Loucy (cell line): ENCODE measurements around the gene TBC1D1.

Source experiments
- H2AFZ ChIP-seq: fragments of 200-600 bp; sonication (generic); 2 replicates; pipeline ENCODE4 v1.6.0; 2016; ENCODE audit warnings: antibody characterized with exemption, mild to moderate bottlenecking, low read length, moderate library complexity
- H3F3A ChIP-seq: fragments of 200-600 bp; 2 replicates; pipeline ENCODE4 v1.6.0; 2016; ENCODE audit warnings: antibody characterized with exemption, low read depth, mild to moderate bottlenecking
- H3K27me3 ChIP-seq: fragments of 200-600 bp; sonication (generic); 2 replicates; pipeline ENCODE4 v1.6.1; 2014; ENCODE audit warnings: low read length, mild to moderate bottlenecking; ENCODE audit not compliant: insufficient read depth, poor library complexity, severe bottlenecking
- H3K36me3 ChIP-seq: fragments of 200-600 bp; sonication (generic); 2 replicates; pipeline ENCODE4 v1.6.1; 2016; ENCODE audit warnings: low read length; ENCODE audit not compliant: insufficient read depth
- H3K4me1 ChIP-seq: fragments of 200-600 bp; sonication (generic); 2 replicates; pipeline ENCODE4 v1.5.1; 2014; ENCODE audit warnings: low read length, mild to moderate bottlenecking; ENCODE audit not compliant: insufficient read depth, poor library complexity, severe bottlenecking
- H3K4me2 ChIP-seq: fragments of 200-600 bp; sonication (generic); 2 replicates; pipeline ENCODE4 v1.6.0; 2014; ENCODE audit warnings: antibody characterized with exemption, low read length, low read depth, mild to moderate bottlenecking; ENCODE audit not compliant: poor library complexity, severe bottlenecking
- H3K4me3 ChIP-seq: fragments of 200-600 bp; sonication (generic); 2 replicates; pipeline ENCODE4 v1.5.1; 2014; ENCODE audit warnings: low read length, mild to moderate bottlenecking, mixed read lengths; ENCODE audit not compliant: poor library complexity, severe bottlenecking
- H3K79me2 ChIP-seq: fragments of 200-600 bp; sonication (generic); 2 replicates; pipeline ENCODE4 v1.6.1; 2014; ENCODE audit warnings: low read length; ENCODE audit not compliant: insufficient read depth
- H3K9ac ChIP-seq: fragments of 200-600 bp; sonication (generic); 2 replicates; pipeline ENCODE4 v1.6.0; 2014; ENCODE audit warnings: mild to moderate bottlenecking, low read depth, low read length, moderate library complexity; ENCODE audit not compliant: poor library complexity, severe bottlenecking
- H3K9me2 ChIP-seq: fragments of 200-600 bp; sonication (generic); replicated peaks from 2 replicates; pipeline ENCODE4 v1.6.1; 2016; ENCODE audit warnings: low read depth, low read length, mixed read lengths
- H3K9me3 ChIP-seq: fragments of 200-600 bp; sonication (generic); 2 replicates; pipeline ENCODE4 v1.6.1; 2014; ENCODE audit warnings: mild to moderate bottlenecking, antibody characterized with exemption, low read length, low read depth; ENCODE audit not compliant: insufficient read depth
- H4K20me1 ChIP-seq: fragments of 200-600 bp; sonication (generic); 2 replicates; pipeline ENCODE4 v1.6.0; 2014; ENCODE audit warnings: antibody characterized with exemption, low read length, mild to moderate bottlenecking; ENCODE audit not compliant: insufficient read depth, poor library complexity, severe bottlenecking
- EZH2phosphoT487 ChIP-seq: fragments of 200-600 bp; IDR thresholded peaks from 2 replicates; pipeline ENCODE4 v1.6.1; 2018; ENCODE audit warnings: antibody characterized with exemption, mild to moderate bottlenecking, moderate library complexity, borderline replicate concordance
- TF ChIP-seq, protein P1 (sequence below): fragments of 200-600 bp; sonication (generic); conservative IDR thresholded peaks from 2 replicates; pipeline ENCODE4 v1.5.1; 2014; ENCODE audit warnings: mild to moderate bottlenecking, antibody characterized with exemption, low read length

Gene TBC1D1

GRCh38 chr4:38025665-38026064 is 134.8 kb downstream of the TBC1D1 start:
- no peaks in the 10 kb centered on the region for H4K20me1 ChIP-seq
- peaks cover 58% of the 10 kb centered on the region; the same call in 1 of the 2 replicates for H3K36me3 ChIP-seq
- no peaks in the 10 kb centered on the region for H3F3A ChIP-seq
- H2AFZ ChIP-seq, result no peak overlapping the region
- no peaks in the 10 kb centered on the region for H3K9me2 ChIP-seq
- H3K4me1 ChIP-seq, result no peaks in the 10 kb centered on the region
- no peaks in the 10 kb centered on the region for H3K27me3 ChIP-seq
- no peak overlapping the region for H3K9ac ChIP-seq
- no peaks in the 10 kb centered on the region for H3K9me3 ChIP-seq
- TF ChIP-seq, protein P1, sequence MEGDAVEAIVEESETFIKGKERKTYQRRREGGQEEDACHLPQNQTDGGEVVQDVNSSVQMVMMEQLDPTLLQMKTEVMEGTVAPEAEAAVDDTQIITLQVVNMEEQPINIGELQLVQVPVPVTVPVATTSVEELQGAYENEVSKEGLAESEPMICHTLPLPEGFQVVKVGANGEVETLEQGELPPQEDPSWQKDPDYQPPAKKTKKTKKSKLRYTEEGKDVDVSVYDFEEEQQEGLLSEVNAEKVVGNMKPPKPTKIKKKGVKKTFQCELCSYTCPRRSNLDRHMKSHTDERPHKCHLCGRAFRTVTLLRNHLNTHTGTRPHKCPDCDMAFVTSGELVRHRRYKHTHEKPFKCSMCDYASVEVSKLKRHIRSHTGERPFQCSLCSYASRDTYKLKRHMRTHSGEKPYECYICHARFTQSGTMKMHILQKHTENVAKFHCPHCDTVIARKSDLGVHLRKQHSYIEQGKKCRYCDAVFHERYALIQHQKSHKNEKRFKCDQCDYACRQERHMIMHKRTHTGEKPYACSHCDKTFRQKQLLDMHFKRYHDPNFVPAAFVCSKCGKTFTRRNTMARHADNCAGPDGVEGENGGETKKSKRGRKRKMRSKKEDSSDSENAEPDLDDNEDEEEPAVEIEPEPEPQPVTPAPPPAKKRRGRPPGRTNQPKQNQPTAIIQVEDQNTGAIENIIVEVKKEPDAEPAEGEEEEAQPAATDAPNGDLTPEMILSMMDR, result no peak
- no peak overlapping the region for H3K4me3 ChIP-seq
- no peaks in the 10 kb centered on the region for H3K79me2 ChIP-seq
- no peak overlapping the region for H3K4me2 ChIP-seq

- H3K4me1 ChIP-seq, result no peaks in the 10 kb centered on the region
- no peaks in the 10 kb centered on the region for H3F3A ChIP-seq
- no peaks in the 10 kb centered on the region for H3K79me2 ChIP-seq
- no peaks in the 10 kb centered on the region for H3K27me3 ChIP-seq
- no peaks in the 10 kb centered on the region for H3K9me3 ChIP-seq
- H3K9me2 ChIP-seq, result no peaks in the 10 kb centered on the region
- no peak overlapping the region for H3K9ac ChIP-seq
- peaks cover 58% of the 10 kb centered on the region; the same call in 1 of the 2 replicates for H3K36me3 ChIP-seq
- H3K4me2 ChIP-seq, result no peak overlapping the region
- no peaks in the 10 kb centered on the region for H4K20me1 ChIP-seq
- no peak overlapping the region for H3K4me3 ChIP-seq
- TF ChIP-seq, protein P1, result no peak
- no peak for TF ChIP-seq EZH2phosphoT487
- H2AFZ ChIP-seq, result no peak overlapping the region
These were observed 135.4 kb downstream of the TBC1D1 start for GRCh38 chr4:38026158-38026740.

DNA sequence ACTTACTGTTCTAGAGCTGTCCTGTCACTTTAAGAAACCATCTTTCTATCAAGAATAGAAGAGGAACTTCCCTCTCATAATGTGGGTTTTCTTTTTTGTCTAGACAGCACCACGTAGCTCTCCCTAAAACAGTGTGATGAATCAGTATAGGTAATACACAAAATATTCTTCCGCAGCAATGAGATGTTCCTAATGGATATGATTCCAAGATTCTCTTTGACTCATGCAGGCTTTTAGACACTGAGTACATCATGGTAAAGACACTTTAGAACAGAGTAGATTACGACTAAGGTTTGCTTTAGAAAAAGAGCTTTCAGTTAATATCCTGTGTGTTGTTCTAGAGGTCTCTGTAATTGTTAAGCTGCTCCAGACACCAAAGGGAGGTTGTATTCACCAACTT is 139.1 kb downstream of the TBC1D1 start:
- Histone ChIP-seq H3K9me3 (no peaks in the 10 kb centered on the region), H4K20me1 (no peaks in the 10 kb centered on the region), H3K4me1 (no peaks in the 10 kb centered on the region), H3K36me3 (peaks cover 33% of the 10 kb centered on the region; the same call in 1 of the 2 replicates), H3K4me2 (no peak overlapping the region), H2AFZ (no peak overlapping the region), H3K9me2 (no peaks in the 10 kb centered on the region), H3K27me3 (no peaks in the 10 kb centered on the region), H3K79me2 (no peaks in the 10 kb centered on the region), H3K9ac (no peak overlapping the region), H3F3A (no peaks in the 10 kb centered on the region), H3K4me3 (no peak overlapping the region)
- TF ChIP-seq EZH2phosphoT487, result no peak
- TF ChIP-seq, protein P1, result no peak
